ENCODE results near the gene HBD.

GRCh38 chr11:5265832-5266231 is 31.5 kb upstream of the HBD start:
- TF ChIP-seq CTCF (IDR thresholded peaks at IDR 0.05) (no peak), POLR2A (IDR thresholded peaks at IDR 0.05) (no peak)

Measured in heart left ventricle (tissue), 13 donors.